Mucosa of rectum (tissue), 2 donors: ENCODE results near the gene B4GALNT3.

Experiments
- H3K27ac ChIP-seq, 2 donors: one replicate each; pipeline ENCODE4 v1.7.0; 2013; ENCODE audit warnings: inconsistent platforms in 2 of 2, low read depth in 2 of 2, low read length in 2 of 2
- H3K27me3 ChIP-seq, 2 donors: one replicate each; pipeline ENCODE4 v1.7.0; 2013; ENCODE audit warnings: low read length in 2 of 2; ENCODE audit not compliant: control insufficient read depth in 2 of 2, insufficient read depth in 2 of 2
- H3K36me3 ChIP-seq, 2 donors: one replicate each; pipeline ENCODE4 v1.7.0; 2013; ENCODE audit warnings: low read length in 2 of 2; ENCODE audit not compliant: control insufficient read depth in 2 of 2, insufficient read depth in 2 of 2
- H3K4me1 ChIP-seq, 2 donors: one replicate each; pipeline ENCODE4 v1.7.0; 2013; ENCODE audit warnings: low read length in 2 of 2, mild to moderate bottlenecking in 1 of 2; ENCODE audit not compliant: control insufficient read depth in 2 of 2, insufficient read depth in 2 of 2
- H3K4me3 ChIP-seq, 2 donors: one replicate each; pipeline ENCODE4 v1.7.0; 2013; ENCODE audit warnings: low read length in 2 of 2
- H3K9ac ChIP-seq, 2 donors: one replicate each; pipeline ENCODE4 v1.7.0; 2013; ENCODE audit warnings: low read length in 2 of 2, low read depth in 1 of 2, mild to moderate bottlenecking in 1 of 2
- H3K9me3 ChIP-seq, 2 donors: one replicate each; pipeline ENCODE4 v1.7.0; 2013; ENCODE audit warnings: low read length in 2 of 2; ENCODE audit not compliant: control insufficient read depth in 2 of 2
- donor health status: healthy.
- donor health status: Normal muscosa, but diverticular disease.

The B4GALNT3 gene

DNA sequence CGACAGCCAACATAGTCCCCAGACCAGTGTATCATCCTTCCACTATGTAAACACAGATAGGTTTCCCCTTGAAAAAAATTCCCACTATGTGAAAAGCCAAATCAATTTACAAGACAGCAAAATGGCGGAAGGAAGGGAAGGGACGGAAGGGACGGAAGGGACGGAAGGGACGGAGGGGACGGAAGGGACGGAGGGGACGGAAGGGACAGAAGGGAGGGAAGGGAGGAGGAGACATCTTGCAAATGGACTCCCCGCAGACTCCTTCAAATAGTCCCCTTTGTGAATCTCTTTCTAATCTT lies 128.2 kb downstream of the B4GALNT3 start:
- H3K4me3 ChIP-seq = no peak overlapping the region
- no peak overlapping the region for H3K27ac ChIP-seq
- no peaks in the 10 kb centered on the region for H3K27me3 ChIP-seq

DNA sequence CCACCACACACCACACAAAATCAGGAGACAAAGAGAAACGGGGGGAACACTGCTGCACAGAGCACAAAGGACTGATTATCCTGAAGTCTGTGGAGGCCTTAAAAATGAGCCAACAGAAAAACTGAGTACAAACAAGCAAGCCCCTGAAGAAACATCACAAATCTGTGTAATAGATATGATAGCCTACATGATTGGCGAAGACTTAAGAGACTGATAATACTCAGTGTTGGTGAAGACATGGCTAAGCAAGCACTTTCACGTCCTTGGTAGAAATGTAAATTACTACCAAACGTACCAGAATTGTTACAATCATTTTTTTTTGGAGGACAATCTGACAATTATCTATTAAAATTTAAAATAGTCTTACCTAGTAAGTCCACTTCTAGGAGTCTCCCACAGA lies 128.9 kb downstream of the B4GALNT3 start:
- no peak overlapping the region for H3K4me3 ChIP-seq
- H3K36me3 ChIP-seq = no peaks in the 10 kb centered on the region
- H3K9me3 ChIP-seq = no peaks in the 10 kb centered on the region
- no peak overlapping the region for H3K27ac ChIP-seq
- no peak overlapping the region for H3K9ac ChIP-seq
- H3K27me3 ChIP-seq = no peaks in the 10 kb centered on the region
- H3K4me1 ChIP-seq = no peaks in the 10 kb centered on the region

More for the DNA sequence above, 128.2 kb downstream of the B4GALNT3 start:
- Histone ChIP-seq H3K9ac (no peak overlapping the region), H3K9me3 (no peaks in the 10 kb centered on the region), H3K4me1 (no peaks in the 10 kb centered on the region), H3K36me3 (no peaks in the 10 kb centered on the region)

DNA sequence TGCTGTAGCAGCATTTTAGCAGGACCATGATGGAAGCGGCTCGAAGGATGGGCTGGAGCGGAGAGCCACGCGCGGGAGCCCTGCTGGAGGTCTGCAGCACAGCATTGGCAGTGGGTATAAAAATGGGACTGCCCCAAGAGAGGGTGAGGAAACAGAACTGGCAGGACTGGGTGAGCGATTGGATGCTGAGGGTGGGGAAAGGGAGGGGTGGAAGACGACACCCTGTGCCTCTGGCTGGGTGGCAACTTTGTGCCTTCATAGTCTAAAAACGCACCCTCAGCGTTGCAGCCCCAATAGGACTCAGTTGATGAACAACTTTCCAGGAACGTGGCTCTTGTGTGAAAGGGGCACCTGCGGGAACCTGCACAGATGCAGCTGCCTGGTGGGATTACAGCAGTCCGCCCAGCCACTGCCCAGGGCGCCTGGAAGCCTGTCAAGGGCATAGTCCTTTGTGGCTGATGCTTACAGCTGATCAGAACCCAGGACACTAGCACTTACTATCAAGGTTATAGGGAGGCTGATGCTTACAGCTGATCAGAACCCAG lies 130.5 kb downstream of the B4GALNT3 start:
- Histone ChIP-seq H3K4me3 (no peak overlapping the region), H3K27me3 (no peaks in the 10 kb centered on the region), H3K9me3 (no peaks in the 10 kb centered on the region), H3K36me3 (no peaks in the 10 kb centered on the region), H3K4me1 (no peaks in the 10 kb centered on the region), H3K9ac (no peak overlapping the region), H3K27ac (no peak overlapping the region)

DNA sequence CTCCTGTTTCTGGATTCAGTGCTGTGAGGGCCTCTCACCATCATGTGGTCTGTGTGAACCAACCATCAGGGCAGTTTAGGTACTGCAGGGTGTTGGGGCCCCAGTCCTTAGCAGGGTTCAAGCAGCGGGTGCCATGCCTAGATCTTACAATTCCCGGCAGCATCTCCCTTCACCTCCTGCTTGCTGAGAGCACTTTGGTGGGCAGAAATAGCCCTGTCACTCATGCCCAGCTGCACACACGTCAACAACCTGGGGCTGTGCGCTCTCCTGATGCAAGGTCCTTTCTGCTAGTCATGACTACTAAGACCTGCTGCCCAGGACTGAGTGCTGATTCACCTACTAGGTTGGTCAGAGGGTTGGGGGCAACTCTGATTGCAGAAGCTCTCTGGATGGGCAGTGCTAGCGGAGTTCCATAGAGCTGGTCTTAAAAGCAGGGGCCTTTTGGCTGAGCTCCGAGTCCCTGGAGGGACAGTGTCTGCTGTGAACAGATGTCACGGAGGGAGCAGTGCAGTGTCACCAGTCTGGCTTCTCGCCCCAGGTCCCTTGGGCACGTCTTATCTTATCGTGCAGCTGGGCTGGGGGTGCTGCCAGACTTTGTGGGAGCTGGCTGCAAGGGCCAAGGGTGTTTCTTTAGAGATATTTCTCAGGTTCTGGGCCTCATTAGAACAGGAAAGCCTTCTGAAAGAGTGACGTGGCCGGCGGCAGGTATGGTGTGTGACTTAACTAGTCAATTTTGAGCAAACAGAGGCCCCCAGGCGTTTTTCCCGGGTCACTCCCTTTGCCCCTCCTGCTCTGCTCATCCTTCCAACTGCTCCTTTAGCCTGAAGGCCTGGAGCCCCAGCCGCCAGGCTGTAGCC lies 131.7 kb downstream of the B4GALNT3 start:
- Histone ChIP-seq H3K4me1 (no peaks in the 10 kb centered on the region), H3K4me3 (no peak overlapping the region), H3K36me3 (no peaks in the 10 kb centered on the region), H3K9ac (no peak overlapping the region), H3K27me3 (no peaks in the 10 kb centered on the region), H3K27ac (no peak overlapping the region), H3K9me3 (no peaks in the 10 kb centered on the region)

DNA sequence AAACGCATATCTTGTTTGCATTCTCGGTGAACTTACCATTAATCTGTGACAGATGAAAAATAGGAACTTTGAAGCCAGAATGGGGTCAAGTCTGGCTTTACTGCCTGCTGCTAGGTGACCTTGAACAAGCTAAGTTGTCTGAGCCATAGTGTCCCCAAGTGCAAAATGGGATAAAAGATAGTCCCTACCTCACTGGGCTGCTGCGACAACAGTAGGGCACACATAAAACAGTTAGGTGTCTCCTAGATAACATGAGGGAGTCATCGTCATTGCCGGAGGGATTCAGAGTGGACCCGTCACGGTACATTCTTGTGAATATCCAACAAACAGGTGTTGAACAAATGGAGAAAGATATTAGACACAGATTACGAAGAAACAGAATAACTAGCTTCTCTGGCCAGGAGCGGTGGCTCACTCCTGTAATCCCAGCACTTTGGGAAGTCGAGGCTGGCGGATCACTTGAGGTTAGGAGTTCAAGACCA lies 132.3 kb downstream of the B4GALNT3 start:
- Histone ChIP-seq H3K27me3 (no peaks in the 10 kb centered on the region), H3K9ac (no peak overlapping the region), H3K36me3 (no peaks in the 10 kb centered on the region), H3K9me3 (no peaks in the 10 kb centered on the region), H3K27ac (no peak overlapping the region), H3K4me3 (no peak overlapping the region), H3K4me1 (no peaks in the 10 kb centered on the region)

DNA sequence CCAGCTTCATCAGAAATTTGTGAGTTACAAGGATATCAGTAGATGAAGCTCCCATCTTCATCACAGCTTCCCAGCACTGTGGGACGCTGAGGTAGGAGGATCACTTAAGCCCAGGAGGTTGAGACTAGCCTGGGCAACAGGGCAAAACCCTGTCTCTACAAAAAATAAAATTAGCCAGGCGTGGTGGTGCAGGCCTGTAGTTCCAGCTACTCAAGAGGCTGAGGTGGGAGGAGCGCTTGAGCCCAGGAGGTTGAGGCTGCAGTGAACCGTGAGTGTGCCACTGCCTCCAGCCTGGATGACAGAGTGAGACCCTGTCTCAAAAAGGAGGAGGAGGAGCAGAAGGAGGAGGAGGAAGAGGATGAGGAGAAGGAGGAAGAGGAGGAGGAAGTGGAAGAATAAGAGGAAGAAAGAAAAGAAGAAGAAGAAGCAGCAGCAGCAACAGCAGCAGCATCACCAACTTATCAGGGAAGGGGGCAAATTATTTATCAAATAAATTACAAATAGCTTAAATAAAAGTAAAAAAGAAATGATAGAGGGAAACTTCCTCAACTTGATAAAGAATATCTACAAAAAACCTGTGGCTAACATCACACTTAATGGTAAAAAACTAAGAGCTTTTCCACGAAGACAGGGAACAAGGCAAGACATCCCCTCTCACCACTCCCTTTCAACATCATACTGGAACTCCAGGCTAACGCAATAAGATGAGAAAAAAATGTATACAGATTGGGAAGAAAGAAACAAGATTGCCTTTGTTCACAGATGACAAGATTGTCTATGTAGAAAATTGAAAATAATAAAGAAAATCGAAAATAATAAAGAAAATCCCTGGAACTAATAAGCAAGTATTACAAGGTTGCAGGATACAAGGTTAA lies 133.9 kb downstream of the B4GALNT3 start:
- Histone ChIP-seq H3K27ac (no peak overlapping the region), H3K36me3 (no peaks in the 10 kb centered on the region), H3K9me3 (no peaks in the 10 kb centered on the region), H3K4me3 (no peak overlapping the region), H3K9ac (no peak overlapping the region), H3K27me3 (no peaks in the 10 kb centered on the region), H3K4me1 (no peaks in the 10 kb centered on the region)

DNA sequence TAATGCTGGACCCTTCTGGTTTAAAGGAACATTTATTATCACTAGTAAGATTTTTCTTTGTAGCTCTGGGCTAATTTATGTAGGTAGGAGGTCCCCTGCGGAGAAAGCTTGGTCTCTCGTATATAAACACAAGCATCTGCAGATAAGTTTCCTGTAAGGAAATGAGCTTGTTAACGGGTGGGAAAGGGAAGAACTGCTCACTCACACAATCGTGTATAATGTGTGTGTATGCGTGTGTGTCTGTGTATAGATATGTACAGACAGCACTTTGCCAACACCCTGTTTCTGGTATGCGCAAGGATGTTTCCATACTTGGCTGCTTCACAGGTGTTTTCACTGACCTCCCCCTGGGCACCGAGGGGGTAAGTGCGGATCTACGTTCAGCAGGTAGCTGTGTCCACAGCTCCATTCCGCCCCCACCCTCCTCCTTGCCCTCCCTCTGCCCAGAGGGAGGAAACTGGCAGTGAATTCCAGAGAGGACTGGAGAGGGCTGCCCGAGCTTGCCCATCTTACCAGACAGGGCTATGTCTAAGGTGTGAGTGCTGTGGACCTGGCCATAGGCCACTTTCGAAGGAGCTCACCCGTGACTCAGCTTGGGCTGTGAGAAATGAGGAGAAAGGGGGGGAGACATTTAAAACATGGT lies 138.3 kb downstream of the B4GALNT3 start:
- Histone ChIP-seq H3K9ac (no peak overlapping the region), H3K4me1 (no peaks in the 10 kb centered on the region), H3K36me3 (no peaks in the 10 kb centered on the region), H3K27ac (no peak overlapping the region), H3K9me3 (no peaks in the 10 kb centered on the region), H3K4me3 (no peak overlapping the region), H3K27me3 (no peaks in the 10 kb centered on the region)

DNA sequence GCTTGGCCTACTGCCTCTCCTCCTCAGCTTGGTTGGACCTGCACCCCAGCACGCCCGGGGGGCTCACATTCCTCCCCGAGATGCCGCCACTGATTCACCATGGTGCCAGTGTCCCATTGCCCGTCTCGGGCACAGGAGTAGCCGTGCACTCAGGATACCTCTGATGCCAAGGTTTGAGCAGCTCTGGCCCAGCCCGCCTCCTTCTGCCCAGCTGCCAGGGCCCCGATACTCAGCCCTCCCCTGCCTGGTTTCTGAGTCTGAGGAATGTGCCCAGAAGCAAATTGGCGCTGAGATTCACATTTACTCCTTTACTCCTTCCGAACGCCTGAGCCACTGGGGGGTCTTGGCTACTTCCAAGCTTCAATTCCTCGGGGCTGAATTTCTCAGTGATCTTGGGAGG lies 140.0 kb downstream of the B4GALNT3 start:
- Histone ChIP-seq H3K9ac (no peak overlapping the region), H3K4me3 (no peak overlapping the region), H3K4me1 (no peaks in the 10 kb centered on the region), H3K27me3 (no peaks in the 10 kb centered on the region), H3K27ac (no peak overlapping the region), H3K36me3 (no peaks in the 10 kb centered on the region), H3K9me3 (no peaks in the 10 kb centered on the region)

DNA sequence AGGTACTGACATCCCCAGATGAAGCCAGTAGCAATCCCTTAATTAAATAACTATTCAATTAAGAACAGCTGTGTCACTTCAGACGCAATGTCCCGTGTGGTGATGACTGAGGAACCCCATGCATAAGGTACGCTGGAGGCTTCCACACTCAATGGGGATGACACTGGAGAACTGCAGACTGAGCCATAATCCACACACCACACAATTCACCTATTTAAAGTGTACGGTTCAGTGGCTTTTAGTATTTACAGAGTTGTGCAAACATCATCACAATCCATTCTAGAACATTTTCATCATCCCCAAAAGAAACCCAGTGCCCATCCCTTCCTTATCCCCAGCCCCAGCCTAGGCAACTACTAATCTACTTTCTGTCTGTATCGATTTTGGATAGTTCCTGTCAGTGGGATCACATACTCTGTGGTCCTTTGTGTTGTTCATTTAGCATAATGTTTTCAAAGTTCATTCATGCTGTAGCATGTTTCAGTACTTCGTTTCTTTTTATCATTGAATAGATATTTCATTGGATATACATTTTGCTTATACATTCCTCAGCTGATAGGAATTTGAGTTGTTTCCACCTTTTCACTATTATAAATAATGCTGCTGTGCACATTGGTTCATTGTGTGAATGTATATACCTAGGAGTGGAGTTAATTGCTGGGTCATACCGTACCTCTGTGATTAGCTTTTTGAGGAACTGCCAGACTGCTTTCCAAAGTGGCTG lies 142.4 kb downstream of the B4GALNT3 start:
- H3K9ac ChIP-seq = no peak overlapping the region
- no peaks in the 10 kb centered on the region for H3K9me3 ChIP-seq
- no peak overlapping the region for H3K4me3 ChIP-seq
- no peak overlapping the region for H3K27ac ChIP-seq
- no peaks in the 10 kb centered on the region for H3K36me3 ChIP-seq
- H3K4me1 ChIP-seq = no peaks in the 10 kb centered on the region
- no peaks in the 10 kb centered on the region for H3K27me3 ChIP-seq
